AG20443 (cell line): Measurements from ENCODE around the gene GIPC2.
"Not testable (repeated sequence)": the region's sequence is repeated elsewhere in the genome, so short reads cannot be mapped to it uniquely, and the experiment has no call there.

ENCODE experiments used
- DNase-seq: peaks from one replicate; pipeline ENCODE4 v3.0.0; 2012; ENCODE audit warnings: low spot score, mixed read lengths

The GIPC2 gene

GRCh38 chr1:78036450-78036849 lies 9.3 kb upstream of the GIPC2 start:
- DNase-seq: no peak

DNA sequence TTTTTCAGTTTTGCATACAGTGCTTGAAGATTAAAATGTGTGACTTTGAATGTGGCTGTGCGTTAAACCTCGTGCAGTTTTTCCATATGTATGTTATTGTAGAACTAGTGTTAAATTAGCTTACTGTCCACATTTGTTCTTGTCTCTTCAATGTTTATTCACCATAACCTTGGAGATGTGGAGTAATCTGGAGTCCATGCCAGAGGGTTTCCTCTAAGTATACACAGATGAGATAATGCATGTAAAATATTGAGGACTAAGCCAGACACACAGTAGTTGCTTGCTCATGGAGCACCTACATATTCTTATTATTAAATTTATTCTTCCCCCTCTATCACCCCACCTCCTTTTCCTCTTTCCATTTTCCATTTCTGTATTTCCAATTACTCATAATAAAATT lies 7.7 kb upstream of the GIPC2 start:
- no peak for DNase-seq

GRCh38 chr1:78038491-78038939 lies 7.3 kb upstream of the GIPC2 start:
- DNase-seq: no peak

- DNase-seq: no peak
Measured at GRCh38 chr1:78040484-78041089, 5.2 kb upstream of the GIPC2 start.

GRCh38 chr1:78043436-78043835 lies 2.3 kb upstream of the GIPC2 start:
- no peak for DNase-seq

GRCh38 chr1:78044796-78045562 lies 787 bp upstream of the GIPC2 start:
- no peak for DNase-seq

- peak; percentile 40 for DNase-seq
Measured at GRCh38 chr1:78045563-78045925, 222 bp upstream of the GIPC2 start.

DNA sequence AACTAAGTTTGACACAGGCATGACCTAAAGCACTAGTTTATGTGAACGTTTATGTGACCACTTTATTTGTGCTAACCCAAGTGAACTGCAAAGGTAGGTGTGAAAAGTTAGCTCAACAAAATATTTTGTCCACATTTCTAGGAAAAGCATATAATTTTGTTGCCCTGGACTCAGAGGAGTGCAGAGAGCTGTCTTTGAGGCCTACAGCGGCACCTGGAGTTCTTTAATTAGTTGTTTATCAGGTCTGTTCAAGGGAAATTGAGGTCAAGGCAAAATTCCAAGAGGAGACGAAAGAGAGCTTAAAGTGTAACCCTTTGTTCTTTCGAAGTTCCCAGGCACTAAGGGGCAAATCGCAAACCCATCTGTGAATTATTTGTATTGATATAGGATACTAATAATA lies 1.3 kb downstream of the GIPC2 start:
- DNase-seq: no peak

DNA sequence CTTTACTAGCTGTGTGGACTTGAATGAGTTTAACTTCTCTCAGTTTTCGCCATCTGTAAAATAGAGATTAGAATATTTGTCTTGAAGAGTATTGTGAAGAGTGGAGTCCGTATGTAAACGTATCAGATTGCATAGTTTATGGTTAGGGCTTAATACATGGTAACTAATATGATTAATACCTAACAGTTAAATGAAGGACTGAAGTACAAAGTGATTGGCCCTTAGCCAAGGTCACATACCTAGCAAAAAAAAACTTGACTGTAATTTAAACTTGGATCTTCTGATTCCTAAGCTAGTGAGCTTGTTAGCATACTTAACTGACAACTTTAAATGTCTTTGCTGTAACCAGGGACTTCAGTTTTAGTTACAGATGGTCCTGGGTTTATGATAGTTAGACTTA lies 1.9 kb downstream of the GIPC2 start:
- no peak for DNase-seq

DNA sequence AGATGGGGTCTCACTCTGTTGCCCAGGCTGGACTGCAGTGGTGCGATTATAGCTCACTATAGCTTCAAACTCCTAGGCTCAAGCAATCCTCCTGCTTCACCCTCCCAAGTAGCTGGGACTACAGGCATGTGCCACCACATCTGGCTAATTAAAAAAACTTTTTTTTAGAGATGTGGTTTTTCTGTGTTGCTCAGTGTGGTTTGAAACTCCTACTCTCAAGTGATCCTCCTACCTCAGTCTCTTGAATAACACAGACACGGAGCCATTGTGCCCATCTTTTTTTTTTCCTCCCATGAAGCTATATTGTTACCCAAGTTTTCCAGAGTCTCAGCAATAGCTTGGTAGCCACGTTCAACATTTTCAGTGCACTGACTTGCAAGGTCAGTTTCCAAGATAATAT lies 2.7 kb downstream of the GIPC2 start:
- no peak for DNase-seq

- no peak for DNase-seq
Measured at GRCh38 chr1:78049396-78049795, 3.6 kb downstream of the GIPC2 start.

- no peak for DNase-seq
Measured at GRCh38 chr1:78051005-78051404, 5.2 kb downstream of the GIPC2 start.

- DNase-seq: no peak
Measured at GRCh38 chr1:78052685-78053405, 7.1 kb downstream of the GIPC2 start.

GRCh38 chr1:78053498-78053897 lies 7.7 kb downstream of the GIPC2 start:
- no peak for DNase-seq

- no peak for DNase-seq
Measured at GRCh38 chr1:78054559-78054958, 8.8 kb downstream of the GIPC2 start.

DNA sequence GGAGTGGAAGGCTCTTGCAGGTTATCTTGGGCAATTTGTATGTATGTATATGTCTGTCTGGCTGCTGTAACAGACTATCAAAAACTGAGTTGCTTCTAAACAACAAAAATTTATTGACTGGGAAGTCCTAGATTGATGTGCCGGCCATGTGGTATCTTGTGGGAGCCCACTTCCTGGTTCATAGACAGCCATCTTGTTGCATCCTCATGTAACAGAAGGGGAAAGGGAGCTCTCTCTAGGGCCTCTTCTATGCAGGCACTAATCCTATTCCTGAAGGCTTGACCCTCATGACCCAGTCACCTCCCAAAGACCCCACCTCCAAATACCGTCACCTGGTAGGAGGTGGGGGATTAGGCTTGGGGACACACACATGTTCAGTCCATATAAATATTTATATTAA lies 9.2 kb downstream of the GIPC2 start:
- DNase-seq: no peak

DNA sequence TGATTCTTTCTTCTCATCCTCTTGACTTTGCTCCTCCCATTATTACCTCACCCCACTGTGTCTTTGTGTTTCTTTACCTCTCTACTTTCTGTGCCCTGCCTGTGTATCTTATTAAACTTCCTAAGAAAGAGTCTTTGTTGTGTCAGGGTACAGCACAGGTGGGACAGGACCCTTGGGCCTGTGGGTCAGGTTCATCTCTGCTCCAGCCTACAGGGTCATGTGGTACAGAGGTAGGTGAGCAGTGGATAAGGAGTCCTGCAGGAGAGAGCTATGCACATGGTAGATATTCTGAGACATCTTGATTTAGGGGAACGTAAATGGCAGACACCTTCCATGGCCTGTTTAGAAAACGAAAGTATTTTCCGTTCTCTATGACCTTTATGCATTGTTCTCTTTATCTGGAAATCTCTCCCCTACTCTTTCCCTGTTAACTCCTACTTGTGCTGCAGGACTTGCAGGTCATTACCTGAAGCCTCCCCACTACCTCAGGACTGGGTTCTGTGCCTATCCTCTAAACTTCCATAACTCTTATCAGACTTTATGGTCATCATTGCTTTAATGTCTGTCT lies 9.9 kb downstream of the GIPC2 start:
- no peak for DNase-seq

DNA sequence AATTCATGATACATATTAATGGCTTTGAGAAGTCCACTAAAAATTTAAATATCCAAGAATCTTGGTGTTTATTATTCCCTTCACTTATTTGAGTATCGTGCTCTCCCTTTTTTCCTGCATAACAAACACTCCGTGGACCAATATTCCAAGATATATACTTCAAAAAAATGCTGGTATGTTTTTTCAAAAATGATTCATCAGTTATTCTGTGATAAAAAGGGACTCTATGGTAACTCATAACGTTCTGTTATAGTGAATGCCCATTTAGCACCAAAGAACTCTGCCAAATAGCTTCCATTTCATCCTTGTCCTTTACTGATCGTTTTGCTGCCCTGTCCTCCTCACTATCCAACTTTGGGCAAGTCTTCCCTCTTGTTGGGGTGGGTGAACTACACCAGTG lies 12.9 kb downstream of the GIPC2 start:
- DNase-seq: no peak

DNA sequence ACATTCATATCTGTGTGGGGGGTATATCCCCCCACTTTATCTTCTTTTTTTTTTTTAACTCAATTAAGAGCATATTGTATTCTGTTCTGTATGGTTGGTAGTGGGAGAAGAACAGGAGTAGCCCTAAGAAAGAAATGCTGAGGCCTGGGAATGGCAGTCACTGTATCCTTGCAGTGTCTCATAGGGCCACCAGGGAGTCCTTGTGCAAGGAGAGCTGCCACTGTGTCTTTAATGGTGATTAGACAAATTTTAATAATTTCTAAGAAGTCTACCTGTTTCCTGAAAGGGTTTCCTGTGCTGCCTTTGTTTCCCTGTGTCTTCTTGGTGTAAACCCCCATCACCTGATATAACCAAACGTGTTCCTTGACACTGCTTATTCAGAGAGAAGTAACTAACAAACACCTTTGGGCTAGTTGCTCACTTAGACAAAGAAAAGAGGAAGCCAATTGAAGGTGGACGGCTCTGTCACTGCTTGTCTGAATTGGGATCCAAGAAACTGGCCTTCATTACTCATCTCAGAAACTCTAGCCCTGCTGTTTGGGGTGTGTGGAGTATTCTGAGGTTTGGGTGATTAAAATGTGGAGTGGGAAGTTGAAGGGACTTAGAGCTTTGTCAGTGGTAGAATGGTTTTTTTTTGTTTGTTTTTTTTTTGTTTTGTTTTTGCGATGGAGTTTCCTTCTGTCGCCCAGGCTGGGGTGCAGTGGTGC lies 15.2 kb downstream of the GIPC2 start:
- no peak for DNase-seq

DNA sequence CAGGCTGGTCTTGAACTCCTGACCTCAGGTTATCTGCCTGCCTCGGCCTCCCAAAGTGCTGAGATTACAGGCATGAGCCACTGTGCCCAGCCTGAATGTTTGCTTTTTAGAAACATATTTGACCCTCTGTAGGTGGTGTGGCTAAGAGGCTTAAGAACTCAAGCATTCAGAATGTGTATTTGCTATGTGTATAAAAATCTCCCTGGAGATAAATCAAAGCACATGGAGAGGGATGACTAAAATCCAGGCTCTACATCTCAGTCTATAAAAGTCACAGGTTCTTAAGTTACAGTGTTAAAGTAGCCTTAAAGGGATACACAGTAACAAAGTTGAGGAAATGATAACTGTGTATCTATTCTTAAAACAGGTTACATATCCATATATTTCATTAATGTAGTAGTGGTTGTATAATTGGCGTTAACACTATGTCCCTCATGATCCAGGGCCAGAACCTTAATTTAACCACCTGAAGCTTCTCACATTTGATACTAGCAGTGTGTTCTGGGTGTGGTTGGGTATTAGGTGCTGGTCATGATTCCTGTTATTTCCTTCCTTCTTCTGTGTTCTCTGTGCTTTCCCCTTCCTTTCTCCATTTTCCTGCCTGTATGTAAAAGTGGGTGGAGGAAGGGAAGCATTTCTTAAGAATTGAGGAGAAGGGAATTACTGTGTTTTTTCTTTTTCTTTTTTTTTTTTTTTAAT lies 16.2 kb downstream of the GIPC2 start:
- peak; percentile 53 for DNase-seq

DNA sequence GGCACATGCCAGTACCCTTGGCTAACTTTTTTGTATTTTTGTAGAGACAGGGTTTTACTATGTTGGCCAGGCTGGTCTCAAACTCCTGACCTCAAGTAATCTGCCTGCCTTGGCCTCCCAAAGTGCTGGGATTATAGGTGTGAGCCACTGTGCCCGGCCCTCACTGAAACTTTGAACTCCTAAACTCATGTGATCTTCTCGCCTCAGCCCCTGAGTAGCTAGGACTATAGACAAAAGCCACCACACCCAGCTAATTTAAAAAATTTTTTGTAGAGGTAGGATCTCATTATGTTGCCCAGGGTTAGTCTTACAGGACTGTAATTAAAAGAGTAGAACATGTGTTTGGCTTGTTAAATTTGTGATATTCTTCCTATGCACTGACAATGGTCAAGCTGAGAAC lies 19.1 kb downstream of the GIPC2 start:
- not testable (repeated sequence) for DNase-seq
